DOHH2 (cell line): ENCODE data around the gene MED29.
A peak's percentile ranks its signal among the peaks of the same experiment; 100 is the strongest.

ENCODE experiments used
- H3F3A ChIP-seq: fragments of 200-600 bp; sonication (generic), shearing (Covaris generic); 2 replicates; pipeline ENCODE4 v1.6.0; 2016; ENCODE audit warnings: antibody characterized with exemption, mild to moderate bottlenecking; ENCODE audit not compliant: control insufficient read depth, insufficient read depth
- H3K27ac ChIP-seq: fragments of 200-600 bp; sonication (generic); 2 replicates; pipeline ENCODE4 v1.5.1; 2014; ENCODE audit warnings: low read depth, mild to moderate bottlenecking, low read length, moderate library complexity
- H3K27me3 ChIP-seq: fragments of 200-600 bp; sonication (generic); 2 replicates; pipeline ENCODE4 v1.6.1; 2014; ENCODE audit warnings: mild to moderate bottlenecking, low read length, mixed read lengths; ENCODE audit not compliant: control insufficient read depth
- H3K36me3 ChIP-seq: fragments of 200-600 bp; sonication (generic); 2 replicates; pipeline ENCODE4 v1.6.1; 2014; ENCODE audit warnings: mild to moderate bottlenecking, low read length, moderate library complexity, mixed read lengths; ENCODE audit not compliant: control insufficient read depth
- H3K4me1 ChIP-seq: fragments of 200-600 bp; sonication (generic); 2 replicates; pipeline ENCODE4 v1.6.1; 2014; ENCODE audit warnings: mild to moderate bottlenecking, low read length, mixed read lengths; ENCODE audit not compliant: control insufficient read depth
- H3K4me2 ChIP-seq: fragments of 200-600 bp; sonication (generic); 2 replicates; pipeline ENCODE4 v1.6.0; 2014; ENCODE audit warnings: mild to moderate bottlenecking, low read length, moderate library complexity
- H3K4me3 ChIP-seq: fragments of 200-600 bp; sonication (generic); 2 replicates; pipeline ENCODE4 v1.5.1; 2014; ENCODE audit warnings: mild to moderate bottlenecking, low read length, mixed read lengths
- H3K79me2 ChIP-seq: fragments of 200-600 bp; sonication (generic); 2 replicates; pipeline ENCODE4 v1.6.1; 2014; ENCODE audit warnings: mild to moderate bottlenecking, low read length, mixed read lengths; ENCODE audit not compliant: control insufficient read depth
- H3K9me2 ChIP-seq: fragments of 200-600 bp; sonication (generic); replicated peaks from 2 replicates; pipeline ENCODE4 v1.6.1; 2014; ENCODE audit warnings: mild to moderate bottlenecking, low read length, mixed read lengths; ENCODE audit not compliant: control insufficient read depth
- H3K9me3 ChIP-seq: fragments of 200-600 bp; sonication (generic); 2 replicates; pipeline ENCODE4 v1.6.1; 2014; ENCODE audit warnings: antibody characterized with exemption, low read length, mixed read lengths; ENCODE audit not compliant: control insufficient read depth, insufficient read depth
- H4K20me1 ChIP-seq: fragments of 200-600 bp; sonication (generic); 2 replicates; pipeline ENCODE4 v1.6.0; 2014; ENCODE audit warnings: low read depth, mild to moderate bottlenecking, antibody characterized with exemption, low read length, moderate library complexity; ENCODE audit not compliant: control insufficient read depth, insufficient read depth
- EZH2phosphoT487 ChIP-seq: fragments of 200-600 bp; sonication (generic); IDR thresholded peaks from 2 replicates; pipeline ENCODE4 v1.6.1; 2017; ENCODE audit warnings: borderline replicate concordance, mild to moderate bottlenecking, antibody characterized with exemption, low read length, moderate library complexity, mixed read lengths
- TF ChIP-seq, protein P1 (sequence below): fragments of 200-600 bp; sonication (generic); IDR thresholded peaks from one replicate; pipeline ENCODE4 v1.5.1; 2014; ENCODE audit warnings: antibody characterized with exemption, mild to moderate bottlenecking, low read depth, low read length; ENCODE audit not compliant: poor library complexity, severe bottlenecking

The MED29 gene

DNA sequence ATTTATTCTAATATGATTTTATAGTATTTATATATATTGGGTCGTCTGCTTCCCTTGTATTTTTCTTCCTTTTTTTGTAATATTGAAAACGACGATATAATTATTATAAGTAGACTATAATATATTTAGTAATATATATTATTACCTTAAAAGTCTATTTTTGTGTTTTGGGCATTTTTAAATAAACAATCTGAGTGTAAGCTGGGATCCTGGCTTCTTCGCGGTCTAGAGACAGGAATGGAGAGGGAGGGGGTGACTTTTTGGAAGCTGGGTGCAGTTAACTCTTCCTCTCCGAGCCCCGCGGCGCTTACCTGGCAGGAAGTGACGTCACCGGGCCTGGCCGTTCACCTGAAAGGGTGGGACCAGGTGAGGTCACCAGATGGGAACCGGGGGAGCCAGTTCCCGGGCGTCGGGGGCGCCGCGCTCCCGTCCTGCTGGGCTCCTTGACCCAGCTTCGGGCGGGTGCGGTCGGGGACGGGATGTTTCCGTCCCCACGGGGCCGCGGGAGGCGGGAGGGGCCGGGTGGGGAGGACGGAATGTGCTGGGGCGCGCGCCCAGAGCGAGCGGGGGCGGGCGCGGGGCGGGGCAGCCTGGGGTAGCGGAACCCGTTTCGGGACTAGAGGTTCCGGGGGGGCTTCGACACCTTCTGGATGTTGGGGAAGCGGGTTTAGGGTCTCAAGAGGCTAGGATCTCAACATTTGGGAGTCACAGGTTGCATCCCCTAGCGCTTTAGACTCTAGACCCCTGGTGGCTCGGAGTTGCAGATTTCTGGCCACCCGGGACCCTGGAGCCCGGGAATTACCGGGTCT, 18.2 kb downstream of the MED29 start:
- Histone ChIP-seq H3K36me3 (peaks cover 38% of the 10 kb centered on the region), H3F3A (peaks cover 45% of the 10 kb centered on the region), H3K27me3 (no peaks in the 10 kb centered on the region), H4K20me1 (peaks cover 11% of the 10 kb centered on the region), H3K9me3 (no peaks in the 10 kb centered on the region), H3K27ac (peak overlapping the region; percentile 97), H3K79me2 (peaks cover 62% of the 10 kb centered on the region), H3K4me1 (peaks cover 57% of the 10 kb centered on the region), H3K4me3 (peak overlapping the region; percentile 99), H3K4me2 (peak overlapping the region; percentile 97), H3K9me2 (no peaks in the 10 kb centered on the region)
- TF ChIP-seq, protein P1, sequence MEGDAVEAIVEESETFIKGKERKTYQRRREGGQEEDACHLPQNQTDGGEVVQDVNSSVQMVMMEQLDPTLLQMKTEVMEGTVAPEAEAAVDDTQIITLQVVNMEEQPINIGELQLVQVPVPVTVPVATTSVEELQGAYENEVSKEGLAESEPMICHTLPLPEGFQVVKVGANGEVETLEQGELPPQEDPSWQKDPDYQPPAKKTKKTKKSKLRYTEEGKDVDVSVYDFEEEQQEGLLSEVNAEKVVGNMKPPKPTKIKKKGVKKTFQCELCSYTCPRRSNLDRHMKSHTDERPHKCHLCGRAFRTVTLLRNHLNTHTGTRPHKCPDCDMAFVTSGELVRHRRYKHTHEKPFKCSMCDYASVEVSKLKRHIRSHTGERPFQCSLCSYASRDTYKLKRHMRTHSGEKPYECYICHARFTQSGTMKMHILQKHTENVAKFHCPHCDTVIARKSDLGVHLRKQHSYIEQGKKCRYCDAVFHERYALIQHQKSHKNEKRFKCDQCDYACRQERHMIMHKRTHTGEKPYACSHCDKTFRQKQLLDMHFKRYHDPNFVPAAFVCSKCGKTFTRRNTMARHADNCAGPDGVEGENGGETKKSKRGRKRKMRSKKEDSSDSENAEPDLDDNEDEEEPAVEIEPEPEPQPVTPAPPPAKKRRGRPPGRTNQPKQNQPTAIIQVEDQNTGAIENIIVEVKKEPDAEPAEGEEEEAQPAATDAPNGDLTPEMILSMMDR: no peak
- TF ChIP-seq EZH2phosphoT487: no peak

DNA sequence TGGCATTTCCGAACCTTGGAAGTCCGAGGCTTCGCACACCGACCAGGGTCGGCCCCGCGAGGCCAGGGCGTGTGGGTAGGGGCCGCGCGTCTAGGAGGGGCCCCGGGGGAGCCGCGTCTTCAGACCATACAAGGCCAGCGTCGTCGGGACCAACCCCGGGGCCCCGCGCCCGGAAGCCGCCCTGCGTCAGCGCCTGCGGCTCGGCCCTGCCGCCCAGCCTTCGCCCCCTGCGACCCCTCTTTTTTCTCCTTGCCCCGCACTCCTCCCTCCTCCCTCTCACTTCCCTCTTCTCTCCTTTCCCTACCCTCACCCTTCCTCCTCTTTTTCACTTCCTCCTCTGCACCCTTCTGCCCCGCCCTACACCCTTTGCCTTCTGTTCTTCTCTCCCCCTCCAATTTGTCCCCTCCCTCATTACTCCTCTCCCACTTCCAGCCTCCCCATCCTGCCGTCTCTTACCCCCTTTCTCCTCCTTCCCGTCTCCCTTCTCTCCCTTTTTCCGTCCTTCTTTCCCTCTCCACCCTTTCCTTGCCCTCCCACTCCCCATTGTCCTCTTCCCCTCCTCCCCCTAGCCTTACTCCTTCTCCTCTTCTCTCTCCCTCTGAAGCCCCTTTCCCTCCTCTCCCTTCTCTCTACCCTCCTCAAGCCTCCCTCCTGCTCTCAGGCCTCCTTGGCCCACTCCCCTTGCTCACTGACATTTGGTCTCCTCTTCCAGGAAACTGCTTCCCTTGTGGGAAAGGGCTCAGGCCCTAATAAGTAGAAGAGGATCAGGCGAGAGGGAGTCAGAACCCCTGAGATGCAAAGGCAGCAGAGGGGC, 19.0 kb downstream of the MED29 start:
- Histone ChIP-seq H3K4me3 (peak overlapping the region; percentile 99), H3K4me2 (peak overlapping the region; percentile 97), H3K9me2 (no peaks in the 10 kb centered on the region), H3F3A (peaks cover 40% of the 10 kb centered on the region), H3K79me2 (peaks cover 60% of the 10 kb centered on the region), H3K27me3 (no peaks in the 10 kb centered on the region), H4K20me1 (peaks cover 11% of the 10 kb centered on the region), H3K27ac (peak overlapping the region; percentile 97), H3K4me1 (peaks cover 53% of the 10 kb centered on the region), H3K36me3 (peaks cover 38% of the 10 kb centered on the region), H3K9me3 (no peaks in the 10 kb centered on the region)
- TF ChIP-seq EZH2phosphoT487: no peak
- TF ChIP-seq, protein P1: no peak

DNA sequence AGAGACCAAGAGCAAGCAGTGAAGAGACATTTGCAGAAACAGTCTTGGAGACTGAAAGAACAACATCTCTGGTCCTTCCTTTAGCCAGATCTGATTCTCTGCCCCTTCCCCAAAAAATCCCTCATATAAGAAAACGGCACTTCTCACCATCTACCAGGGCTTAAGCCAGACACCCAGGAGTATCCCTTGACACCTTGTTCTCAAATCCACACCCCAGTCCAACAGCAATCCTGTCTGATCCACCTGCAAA, 19.6 kb downstream of the MED29 start:
- peak overlapping the region; percentile 97 for H3K4me2 ChIP-seq
- no peaks in the 10 kb centered on the region for H3K9me3 ChIP-seq
- H3K4me1 ChIP-seq: peaks cover 48% of the 10 kb centered on the region
- H3K27me3 ChIP-seq: no peaks in the 10 kb centered on the region
- H3K27ac ChIP-seq: peak overlapping the region; percentile 97
- H3K9me2 ChIP-seq: no peaks in the 10 kb centered on the region
- H3K79me2 ChIP-seq: peaks cover 57% of the 10 kb centered on the region
- H3F3A ChIP-seq: peaks cover 35% of the 10 kb centered on the region
- H3K4me3 ChIP-seq: peak overlapping the region; percentile 99
- no peak for TF ChIP-seq EZH2phosphoT487
- TF ChIP-seq, protein P1: no peak
- peaks cover 38% of the 10 kb centered on the region for H3K36me3 ChIP-seq
- peaks cover 11% of the 10 kb centered on the region for H4K20me1 ChIP-seq
